ENCODE results near the gene PLA1A. TPM values are rescaled to one million over a fixed set of nuclear protein-coding genes. Genes with fewer than 3 reads are reported as not detected.

Gene PLA1A
- total and polyA plus RNA-seq, 10 of the 15 experiments (the other 5 are each of a cell fraction or from before 2014, with no cell fraction given) = 2.9 to 106 (median 4.8) TPM

DNA sequence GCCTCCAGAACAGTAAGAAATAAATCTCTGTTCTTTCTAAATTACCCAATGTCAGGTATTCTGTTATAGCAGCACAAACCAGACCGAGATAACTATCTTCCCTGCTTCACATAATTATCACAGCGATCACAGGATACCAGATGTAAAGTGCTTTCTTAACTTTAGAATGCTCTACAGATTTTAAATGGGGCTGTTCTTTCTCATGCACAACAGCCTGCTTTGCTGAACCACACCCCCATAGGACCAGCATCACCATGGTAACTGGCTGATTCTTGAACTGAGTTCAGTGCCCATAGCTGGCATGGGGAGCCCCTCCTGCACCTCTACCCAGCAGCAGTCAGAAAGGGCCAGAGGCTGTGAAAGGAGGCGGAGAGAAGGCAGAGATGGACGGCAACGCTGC, 46.1 kb upstream of the PLA1A start:
- no peaks in the 10 kb centered on the region for H3K9me3 ChIP-seq (replicated peaks; ENCODE audit: control insufficient read depth, insufficient read depth, low read length)
- peak overlapping the region; percentile 93 for H3K27ac ChIP-seq (ENCODE audit: control insufficient read depth, insufficient read depth)
- in situ Hi-C loops (cut with MboI) (no loop called here), intact Hi-C loops (cut with micrococcal nuclease; ENCODE audit: unreplicated experiment) (loop anchor here (10.0 kb wide), 1 partner anchor 543 kb away; the partner anchor contains the start of gene GSK3B)
- H3K79me2 ChIP-seq (ENCODE audit: control insufficient read depth, insufficient read depth, low read length) = peaks cover 94% of the 10 kb centered on the region
- no peak for FAIRE-seq
- H4K20me1 ChIP-seq (ENCODE audit: control insufficient read depth, insufficient read depth) = no peaks in the 10 kb centered on the region
- BruUV-seq (replicated peaks) = no TSS peak
- H3K27me3 ChIP-seq (replicated peaks in 1 of 2; ENCODE audit: control insufficient read depth in 2 of 2, insufficient read depth in 2 of 2, low read length in 1 of 2) = no peaks in the 10 kb centered on the region
- SMC1A ChIA-PET (ENCODE audit: uncharacterized antibody, unreplicated experiment) = interaction anchor here (0.8 to 4.1 kb wide), 10 partner anchors 15 to 154 kb away, joined by 3 to 30 read pairs (median 4); partner anchors contain the start of genes COX17 and PLA1A
- peak overlapping the region; percentile 57 for H3K4me3 ChIP-seq
- no peak overlapping the region for H3K9ac ChIP-seq (ENCODE audit: control insufficient read depth, insufficient read depth, low read length)
- H3K4me2 ChIP-seq (ENCODE audit: control insufficient read depth, insufficient read depth) = peak overlapping the region; percentile 96
- CTCF ChIA-PET = interaction anchor here (0.8 to 4.9 kb wide), 7 partner anchors 8 to 128 kb away, joined by 3 to 46 read pairs (median 15); partner anchors contain the start of gene CD80
- POLR2A ChIA-PET = interaction anchor here (0.6 to 2.7 kb wide), 4 partner anchors 10 to 48 kb away, joined by 3 to 20 read pairs (median 7); no protein-coding TSS in a partner anchor
- 11% methylated on average over 5 of the region's 5 CpGs for WGBS (ENCODE audit: insufficient coverage, insufficient replicate concordance, low lambda C conversion rate, missing lambda C conversion rate)
- no peak for DNase-seq (ENCODE audit: low read depth, low spot score)
- H3K36me3 ChIP-seq (ENCODE audit: control insufficient read depth in 2 of 2, insufficient read depth in 2 of 2, low read length in 1 of 2) = peaks cover 3 to 23% of the 10 kb centered on the region in 2 experiments; a peak in 3 of 4 replicates
- RAD21 ChIA-PET (ENCODE audit: unreplicated experiment) = interaction anchor here (0.6 to 11.9 kb wide), 7 partner anchors 10 to 257 kb away, joined by 3 to 239 read pairs (median 3); partner anchors contain the start of gene ARHGAP31
- H3K4me1 ChIP-seq (ENCODE audit: control insufficient read depth, insufficient read depth, low read length) = peaks cover 48% of the 10 kb centered on the region
- peak; percentile 13 for ATAC-seq
- no peak overlapping the region for H2AFZ ChIP-seq (ENCODE audit: control insufficient read depth, low read depth, low read length)
- 0 out of 2 replicates have a peak, but pooled peaks have one; percentile 20 for TF ChIP-seq PML (IDR thresholded peaks at IDR 0.05; ENCODE audit: low read length)
- no peak for TF ChIP-seq NR2C2 (IDR thresholded peaks at IDR 0.05; ENCODE audit: borderline replicate concordance, control insufficient read depth, insufficient read length, low read depth)
- TF ChIP-seq SMC3 (IDR thresholded peaks at IDR 0.05; ENCODE audit: borderline replicate concordance, low read length) = no peak
- no peak for TF ChIP-seq KDM1A (IDR thresholded peaks at IDR 0.05; ENCODE audit: borderline replicate concordance)
- TF ChIP-seq NRF1 (conservative IDR thresholded peaks at IDR 0.05; ENCODE audit: low read depth, low read length) = no peak
- no peak for TF ChIP-seq TCF3 (IDR thresholded peaks at IDR 0.05; ENCODE audit: borderline replicate concordance, insufficient read depth, low read depth, low read length)
- TF ChIP-seq GABPA (IDR thresholded peaks at IDR 0.05; ENCODE audit: low read depth) = no peak
- TF ChIP-seq NBN (IDR thresholded peaks at IDR 0.05) = no peak
- TF ChIP-seq BMI1 (IDR thresholded peaks at IDR 0.05; ENCODE audit: borderline replicate concordance) = peak; percentile 77
- TF ChIP-seq, protein P1, sequence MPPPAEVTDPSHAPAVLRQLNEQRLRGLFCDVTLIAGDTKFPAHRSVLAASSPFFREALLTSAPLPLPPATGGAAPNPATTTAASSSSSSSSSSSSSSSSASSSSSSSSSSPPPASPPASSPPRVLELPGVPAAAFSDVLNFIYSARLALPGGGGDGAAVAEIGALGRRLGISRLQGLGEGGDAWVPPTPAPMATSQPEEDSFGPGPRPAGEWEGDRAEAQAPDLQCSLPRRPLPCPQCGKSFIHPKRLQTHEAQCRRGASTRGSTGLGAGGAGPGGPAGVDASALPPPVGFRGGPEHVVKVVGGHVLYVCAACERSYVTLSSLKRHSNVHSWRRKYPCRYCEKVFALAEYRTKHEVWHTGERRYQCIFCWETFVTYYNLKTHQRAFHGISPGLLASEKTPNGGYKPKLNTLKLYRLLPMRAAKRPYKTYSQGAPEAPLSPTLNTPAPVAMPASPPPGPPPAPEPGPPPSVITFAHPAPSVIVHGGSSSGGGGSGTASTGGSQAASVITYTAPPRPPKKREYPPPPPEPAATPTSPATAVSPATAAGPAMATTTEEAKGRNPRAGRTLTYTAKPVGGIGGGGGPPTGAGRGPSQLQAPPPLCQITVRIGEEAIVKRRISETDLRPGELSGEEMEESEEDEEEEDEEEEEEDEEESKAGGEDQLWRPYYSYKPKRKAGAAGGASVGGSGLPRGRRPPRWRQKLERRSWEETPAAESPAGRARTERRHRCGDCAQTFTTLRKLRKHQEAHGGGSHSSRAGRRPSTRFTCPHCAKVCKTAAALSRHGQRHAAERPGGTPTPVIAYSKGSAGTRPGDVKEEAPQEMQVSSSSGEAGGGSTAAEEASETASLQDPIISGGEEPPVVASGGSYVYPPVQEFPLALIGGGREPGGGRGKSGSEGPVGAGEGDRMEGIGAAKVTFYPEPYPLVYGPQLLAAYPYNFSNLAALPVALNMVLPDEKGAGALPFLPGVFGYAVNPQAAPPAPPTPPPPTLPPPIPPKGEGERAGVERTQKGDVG (CRISPR knock-in tag; IDR thresholded peaks at IDR 0.05) = no peak
- no peak for TF ChIP-seq ESRRA (IDR thresholded peaks at IDR 0.05; ENCODE audit: low read length)
- no peak for TF ChIP-seq SREBF2 (IDR thresholded peaks at IDR 0.05; ENCODE audit: low read length)
- TF ChIP-seq POLR2AphosphoS2 (IDR thresholded peaks at IDR 0.05; ENCODE audit: low read depth, low read length) = no peak
- TF ChIP-seq BHLHE40 (IDR thresholded peaks at IDR 0.05; ENCODE audit: borderline replicate concordance in 1 of 2, low read depth in 2 of 2, low read length in 1 of 2) = no peak
- TF ChIP-seq STAT3 (IDR thresholded peaks at IDR 0.05; ENCODE audit: low read depth, low read length) = no peak
- peak; percentile 70; the same call in 1 of the 2 replicates for TF ChIP-seq POLR2A (IDR thresholded peaks at IDR 0.05; ENCODE audit: low read depth, low read length)
- TF ChIP-seq, protein P2, sequence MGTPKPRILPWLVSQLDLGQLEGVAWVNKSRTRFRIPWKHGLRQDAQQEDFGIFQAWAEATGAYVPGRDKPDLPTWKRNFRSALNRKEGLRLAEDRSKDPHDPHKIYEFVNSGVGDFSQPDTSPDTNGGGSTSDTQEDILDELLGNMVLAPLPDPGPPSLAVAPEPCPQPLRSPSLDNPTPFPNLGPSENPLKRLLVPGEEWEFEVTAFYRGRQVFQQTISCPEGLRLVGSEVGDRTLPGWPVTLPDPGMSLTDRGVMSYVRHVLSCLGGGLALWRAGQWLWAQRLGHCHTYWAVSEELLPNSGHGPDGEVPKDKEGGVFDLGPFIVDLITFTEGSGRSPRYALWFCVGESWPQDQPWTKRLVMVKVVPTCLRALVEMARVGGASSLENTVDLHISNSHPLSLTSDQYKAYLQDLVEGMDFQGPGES (IDR thresholded peaks at IDR 0.05) = no peak
- TF ChIP-seq, protein P3, sequence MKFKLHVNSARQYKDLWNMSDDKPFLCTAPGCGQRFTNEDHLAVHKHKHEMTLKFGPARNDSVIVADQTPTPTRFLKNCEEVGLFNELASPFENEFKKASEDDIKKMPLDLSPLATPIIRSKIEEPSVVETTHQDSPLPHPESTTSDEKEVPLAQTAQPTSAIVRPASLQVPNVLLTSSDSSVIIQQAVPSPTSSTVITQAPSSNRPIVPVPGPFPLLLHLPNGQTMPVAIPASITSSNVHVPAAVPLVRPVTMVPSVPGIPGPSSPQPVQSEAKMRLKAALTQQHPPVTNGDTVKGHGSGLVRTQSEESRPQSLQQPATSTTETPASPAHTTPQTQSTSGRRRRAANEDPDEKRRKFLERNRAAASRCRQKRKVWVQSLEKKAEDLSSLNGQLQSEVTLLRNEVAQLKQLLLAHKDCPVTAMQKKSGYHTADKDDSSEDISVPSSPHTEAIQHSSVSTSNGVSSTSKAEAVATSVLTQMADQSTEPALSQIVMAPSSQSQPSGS (IDR thresholded peaks at IDR 0.05; ENCODE audit: low read length) = no peak
- no peak for TF ChIP-seq FOXM1 (IDR thresholded peaks at IDR 0.05; ENCODE audit: low read depth, low read length)
- no peak for TF ChIP-seq SREBF1 (IDR thresholded peaks at IDR 0.05; ENCODE audit: low read length)

Data from GM12878 (cell line).